HEK293 (cell line): Measurements from ENCODE around the gene HEATR5A.
"Not testable (repeated sequence)": the region's sequence is repeated elsewhere in the genome, so short reads cannot be mapped to it uniquely, and the experiment has no call there.

ENCODE experiments used
- CTCF ChIA-PET: fragments of 350-600 bp; formaldehyde crosslinking; extraction: SDS; loops from one replicate; lab custom pipeline; 2021; ENCODE audit warnings: antibody characterized with exemption; lab: Yijun Ruan, JAX
- POLR2A ChIA-PET: fragments of 300-600 bp; formaldehyde crosslinking; extraction: SDS; loops from one replicate; lab custom pipeline; 2020; ENCODE audit warnings: antibody characterized with exemption, inconsistent platforms; lab: Yijun Ruan, JAX
- H3K27ac ChIP-seq: fragments of 200-500 bp; sonication (Bioruptor generic); 2 replicates; pipeline ENCODE4 v1.5.1; 2014; ENCODE audit warnings: low read depth, low read length, control low read depth, inconsistent platforms; ENCODE audit errors: extremely low read depth
- H3K36me3 ChIP-seq, 2 experiments: fragments of 200-500 bp in 1 of 2; sonication (Bioruptor generic) in 1 of 2; 1 replicate in 1 of 2; 2 replicates in 1 of 2; pipeline ENCODE4 v1.5.1; 2014 to 2017; ENCODE audit warnings: inconsistent platforms in 2 of 2, low read length in 2 of 2; ENCODE audit not compliant: control insufficient read depth in 2 of 2, insufficient read depth in 1 of 2
- H3K4me1 ChIP-seq: fragments of 200-500 bp; sonication (Bioruptor generic); 2 replicates; pipeline ENCODE4 v1.5.1; 2014; ENCODE audit warnings: mild to moderate bottlenecking, low read length, inconsistent platforms; ENCODE audit not compliant: control insufficient read depth, insufficient read depth
- H3K4me3 ChIP-seq: 2 replicates; pipeline ENCODE4 v1.5.1; 2011; ENCODE audit warnings: low read depth, mild to moderate bottlenecking, control low read depth, low read length, moderate library complexity
- H3K9me3 ChIP-seq: fragments of 200-500 bp; sonication (Bioruptor generic); 2 replicates; pipeline ENCODE4 v1.5.1; 2014; ENCODE audit warnings: low read depth, low read length, inconsistent platforms; ENCODE audit not compliant: control insufficient read depth, insufficient read depth
- EGR2 ChIP-seq: fragments of 450-650 bp; formaldehyde crosslinking; IDR thresholded peaks from 2 replicates; pipeline ENCODE4 v1.5.1; 2016; ENCODE audit warnings: low read depth, missing biosample characterization, missing genetic modification characterization
- KLF7 ChIP-seq: fragments of 450-650 bp; formaldehyde crosslinking; IDR thresholded peaks from 2 replicates; pipeline ENCODE4 v1.5.1; 2016; ENCODE audit warnings: missing biosample characterization, missing genetic modification characterization, borderline replicate concordance
- ZNF132 ChIP-seq: fragments of 450-650 bp; formaldehyde crosslinking; IDR thresholded peaks from 2 replicates; pipeline ENCODE4 v1.5.1; 2017; ENCODE audit warnings: missing biosample characterization, missing genetic modification characterization, borderline replicate concordance
- ZNF274 ChIP-seq, 2 experiments: fragments of 200-500 bp in 1 of 2; fragments of 450-650 bp in 1 of 2; sonication (Bioruptor generic) in 1 of 2; formaldehyde crosslinking in 1 of 2; IDR thresholded peaks; 2 replicates each; pipeline versions ENCODE4 v1.5.1 to v1.6.1; 2014 to 2016; ENCODE audit warnings: borderline replicate concordance in 1 of 2, inconsistent platforms in 1 of 2, low read length in 1 of 2, missing biosample characterization in 1 of 2, missing genetic modification characterization in 1 of 2
- ZNF324 ChIP-seq: fragments of 450-650 bp; formaldehyde crosslinking; IDR thresholded peaks from 2 replicates; pipeline ENCODE4 v1.5.1; 2016; ENCODE audit warnings: missing biosample characterization, missing genetic modification characterization
- ZNF354C ChIP-seq: fragments of 450-650 bp; formaldehyde crosslinking; IDR thresholded peaks from 2 replicates; pipeline ENCODE4 v1.5.1; 2016; ENCODE audit warnings: missing biosample characterization, missing genetic modification characterization, low read depth, borderline replicate concordance
- ZNF366 ChIP-seq: fragments of 450-650 bp; formaldehyde crosslinking; conservative IDR thresholded peaks from 2 replicates; pipeline ENCODE4 v1.5.1; 2016; ENCODE audit warnings: missing biosample characterization, missing genetic modification characterization
- ZNF555 ChIP-seq: fragments of 450-650 bp; formaldehyde crosslinking; conservative IDR thresholded peaks from 2 replicates; pipeline ENCODE4 v1.5.1; 2017; ENCODE audit warnings: missing biosample characterization, mild to moderate bottlenecking, missing genetic modification characterization, inconsistent platforms
- ZNF629 ChIP-seq: fragments of 450-650 bp; formaldehyde crosslinking; IDR thresholded peaks from 2 replicates; pipeline ENCODE4 v1.5.1; 2017; ENCODE audit warnings: missing biosample characterization, missing genetic modification characterization
- TF ChIP-seq, protein P1 (sequence below): fragments of 450-650 bp; formaldehyde crosslinking; IDR thresholded peaks from 2 replicates; pipeline ENCODE4 v1.5.1; 2016; ENCODE audit warnings: missing biosample characterization, missing genetic modification characterization
- TF ChIP-seq, protein P2 (sequence below): fragments of 450-650 bp; formaldehyde crosslinking; IDR thresholded peaks from 2 replicates; pipeline ENCODE4 v1.5.1; 2016; ENCODE audit warnings: missing biosample characterization, missing genetic modification characterization
- TF ChIP-seq, protein P3 (sequence below): fragments of 450-650 bp; formaldehyde crosslinking; IDR thresholded peaks from 2 replicates; pipeline ENCODE4 v1.5.1; 2016; ENCODE audit warnings: missing biosample characterization, missing genetic modification characterization

HEATR5A gene

DNA sequence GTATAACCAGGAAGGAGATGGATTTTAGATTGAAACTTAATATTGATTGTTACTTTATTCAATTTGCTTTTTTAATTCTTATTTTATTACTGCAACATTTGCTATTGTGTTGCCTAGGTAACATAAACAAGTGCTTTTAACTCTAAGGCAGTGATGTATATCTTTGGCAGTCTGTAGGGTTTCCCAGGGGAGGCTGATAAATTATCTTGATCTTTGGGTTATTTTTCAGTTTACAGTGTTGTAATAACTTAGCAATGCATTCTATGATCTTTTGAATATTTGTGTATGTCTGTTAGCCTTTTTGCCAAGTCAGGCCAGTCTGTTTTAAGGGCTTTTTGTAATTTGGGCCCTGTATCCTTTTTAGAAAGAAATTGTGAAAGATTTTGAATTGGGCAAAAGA is 44.8 kb upstream of the HEATR5A start (continued):
- TF ChIP-seq, protein P1, sequence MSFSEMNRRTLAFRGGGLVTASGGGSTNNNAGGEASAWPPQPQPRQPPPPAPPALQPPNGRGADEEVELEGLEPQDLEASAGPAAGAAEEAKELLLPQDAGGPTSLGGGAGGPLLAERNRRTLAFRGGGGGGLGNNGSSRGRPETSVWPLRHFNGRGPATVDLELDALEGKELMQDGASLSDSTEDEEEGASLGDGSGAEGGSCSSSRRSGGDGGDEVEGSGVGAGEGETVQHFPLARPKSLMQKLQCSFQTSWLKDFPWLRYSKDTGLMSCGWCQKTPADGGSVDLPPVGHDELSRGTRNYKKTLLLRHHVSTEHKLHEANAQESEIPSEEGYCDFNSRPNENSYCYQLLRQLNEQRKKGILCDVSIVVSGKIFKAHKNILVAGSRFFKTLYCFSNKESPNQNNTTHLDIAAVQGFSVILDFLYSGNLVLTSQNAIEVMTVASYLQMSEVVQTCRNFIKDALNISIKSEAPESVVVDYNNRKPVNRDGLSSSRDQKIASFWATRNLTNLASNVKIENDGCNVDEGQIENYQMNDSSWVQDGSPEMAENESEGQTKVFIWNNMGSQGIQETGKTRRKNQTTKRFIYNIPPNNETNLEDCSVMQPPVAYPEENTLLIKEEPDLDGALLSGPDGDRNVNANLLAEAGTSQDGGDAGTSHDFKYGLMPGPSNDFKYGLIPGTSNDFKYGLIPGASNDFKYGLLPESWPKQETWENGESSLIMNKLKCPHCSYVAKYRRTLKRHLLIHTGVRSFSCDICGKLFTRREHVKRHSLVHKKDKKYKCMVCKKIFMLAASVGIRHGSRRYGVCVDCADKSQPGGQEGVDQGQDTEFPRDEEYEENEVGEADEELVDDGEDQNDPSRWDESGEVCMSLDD (tag by site-specific recombination), result no peak
- TF ChIP-seq, protein P2, sequence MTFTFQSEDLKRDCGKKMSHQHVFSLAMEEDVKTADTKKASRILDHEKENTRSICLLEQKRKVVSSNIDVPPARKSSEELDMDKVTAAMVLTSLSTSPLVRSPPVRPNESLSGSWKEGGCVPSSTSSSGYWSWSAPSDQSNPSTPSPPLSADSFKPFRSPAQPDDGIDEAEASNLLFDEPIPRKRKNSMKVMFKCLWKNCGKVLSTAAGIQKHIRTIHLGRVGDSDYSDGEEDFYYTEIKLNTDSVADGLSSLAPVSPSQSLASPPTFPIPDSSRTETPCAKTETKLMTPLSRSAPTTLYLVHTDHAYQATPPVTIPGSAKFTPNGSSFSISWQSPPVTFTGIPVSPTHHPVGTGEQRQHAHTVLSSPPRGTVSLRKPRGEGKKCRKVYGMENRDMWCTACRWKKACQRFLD (tag by site-specific recombination), result no peak
- TF ChIP-seq, protein P3, sequence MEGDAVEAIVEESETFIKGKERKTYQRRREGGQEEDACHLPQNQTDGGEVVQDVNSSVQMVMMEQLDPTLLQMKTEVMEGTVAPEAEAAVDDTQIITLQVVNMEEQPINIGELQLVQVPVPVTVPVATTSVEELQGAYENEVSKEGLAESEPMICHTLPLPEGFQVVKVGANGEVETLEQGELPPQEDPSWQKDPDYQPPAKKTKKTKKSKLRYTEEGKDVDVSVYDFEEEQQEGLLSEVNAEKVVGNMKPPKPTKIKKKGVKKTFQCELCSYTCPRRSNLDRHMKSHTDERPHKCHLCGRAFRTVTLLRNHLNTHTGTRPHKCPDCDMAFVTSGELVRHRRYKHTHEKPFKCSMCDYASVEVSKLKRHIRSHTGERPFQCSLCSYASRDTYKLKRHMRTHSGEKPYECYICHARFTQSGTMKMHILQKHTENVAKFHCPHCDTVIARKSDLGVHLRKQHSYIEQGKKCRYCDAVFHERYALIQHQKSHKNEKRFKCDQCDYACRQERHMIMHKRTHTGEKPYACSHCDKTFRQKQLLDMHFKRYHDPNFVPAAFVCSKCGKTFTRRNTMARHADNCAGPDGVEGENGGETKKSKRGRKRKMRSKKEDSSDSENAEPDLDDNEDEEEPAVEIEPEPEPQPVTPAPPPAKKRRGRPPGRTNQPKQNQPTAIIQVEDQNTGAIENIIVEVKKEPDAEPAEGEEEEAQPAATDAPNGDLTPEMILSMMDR (tag by site-specific recombination), result no peak
- TF ChIP-seq ZNF132 (tag by site-specific recombination) (no peak), EGR2 (tag by site-specific recombination) (no peak)
- TF ChIP-seq, all 188 proteins: peak for 0

DNA sequence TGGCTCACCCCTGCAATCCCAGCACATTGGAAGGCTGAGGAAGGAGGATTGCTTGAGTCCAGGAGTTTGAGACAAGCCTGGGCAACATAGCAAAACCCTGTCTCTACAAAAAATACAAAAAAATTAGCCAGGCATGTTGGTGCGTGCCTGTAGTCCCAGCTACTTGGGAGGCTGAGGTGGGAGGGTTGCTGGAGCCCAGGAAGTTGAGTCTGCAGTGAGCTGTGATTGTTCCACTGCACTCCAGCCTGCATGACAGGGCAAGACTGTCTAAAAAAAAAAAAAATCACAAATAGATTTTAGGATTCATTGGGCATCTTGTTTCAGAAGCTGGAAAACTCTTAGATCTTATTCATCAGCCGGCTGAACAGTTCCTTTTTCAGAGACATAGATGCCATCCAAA is 42.1 kb upstream of the HEATR5A start:
- H3K4me1 ChIP-seq, H3K4me3 ChIP-seq, H3K27ac ChIP-seq, POLR2A ChIA-PET, H3K9me3 ChIP-seq, H3K36me3 ChIP-seq: not testable (repeated sequence)
- CTCF ChIA-PET, result interaction anchor here (0.6 kb wide), 1 partner anchor 42 kb away, joined by 4 read pairs; no protein-coding TSS in a partner anchor

DNA sequence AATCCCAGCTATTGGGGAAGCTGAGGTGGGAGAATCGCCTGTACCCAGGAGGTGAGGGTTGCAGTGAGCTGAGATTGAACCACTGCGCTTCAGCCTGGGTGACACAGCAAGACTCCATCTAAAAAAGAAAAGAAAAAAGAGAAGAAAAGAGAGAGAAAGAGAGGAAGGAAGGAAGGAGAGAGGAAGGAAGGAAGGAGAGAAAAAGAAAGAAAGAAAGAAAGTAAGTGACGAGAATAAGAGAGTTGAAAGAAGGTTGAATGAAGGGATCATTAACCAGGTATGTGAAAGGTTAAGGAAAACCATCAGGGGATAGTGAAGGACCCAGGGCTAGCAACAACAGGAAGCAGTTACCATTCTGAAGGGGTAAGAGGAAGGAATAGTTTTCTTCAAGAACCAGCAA is 41.2 kb upstream of the HEATR5A start:
- ChIA-PET CTCF (no interaction called here), POLR2A (no interaction called here)
- Histone ChIP-seq H3K4me1 (peaks cover 7% of the 10 kb centered on the region), H3K27ac (no peak overlapping the region), H3K36me3 (no peaks in the 10 kb centered on the region), H3K9me3 (no peaks in the 10 kb centered on the region), H3K4me3 (no peak overlapping the region)
- no peak for TF ChIP-seq ZNF324 (tag by site-specific recombination)
- no peak for TF ChIP-seq ZNF354C
- TF ChIP-seq ZNF555 (tag by site-specific recombination), result no peak
- TF ChIP-seq KLF7 (tag by site-specific recombination), result no peak
- TF ChIP-seq ZNF366 (tag by site-specific recombination), result peak; percentile 69
- no peak for TF ChIP-seq ZNF629 (tag by site-specific recombination)
- TF ChIP-seq ZNF274 (IDR thresholded peaks at IDR 0.05; ENCODE audit: low read length), result no peak
- no peak for TF ChIP-seq ZNF274 (tag by site-specific recombination; IDR thresholded peaks at IDR 0.05; ENCODE audit: borderline replicate concordance)
